Fibroblast of peridontal ligament (primary cell): Measurements from ENCODE around the gene GAPDH.
"Not testable (repeated sequence)": the region's sequence is repeated elsewhere in the genome, so short reads cannot be mapped to it uniquely, and the experiment has no call there.

ENCODE experiments used
- DNase-seq: peaks from one replicate; pipeline ENCODE4 v3.0.0-alpha.2; 2010; ENCODE audit errors: extremely low read depth

GAPDH gene

DNA sequence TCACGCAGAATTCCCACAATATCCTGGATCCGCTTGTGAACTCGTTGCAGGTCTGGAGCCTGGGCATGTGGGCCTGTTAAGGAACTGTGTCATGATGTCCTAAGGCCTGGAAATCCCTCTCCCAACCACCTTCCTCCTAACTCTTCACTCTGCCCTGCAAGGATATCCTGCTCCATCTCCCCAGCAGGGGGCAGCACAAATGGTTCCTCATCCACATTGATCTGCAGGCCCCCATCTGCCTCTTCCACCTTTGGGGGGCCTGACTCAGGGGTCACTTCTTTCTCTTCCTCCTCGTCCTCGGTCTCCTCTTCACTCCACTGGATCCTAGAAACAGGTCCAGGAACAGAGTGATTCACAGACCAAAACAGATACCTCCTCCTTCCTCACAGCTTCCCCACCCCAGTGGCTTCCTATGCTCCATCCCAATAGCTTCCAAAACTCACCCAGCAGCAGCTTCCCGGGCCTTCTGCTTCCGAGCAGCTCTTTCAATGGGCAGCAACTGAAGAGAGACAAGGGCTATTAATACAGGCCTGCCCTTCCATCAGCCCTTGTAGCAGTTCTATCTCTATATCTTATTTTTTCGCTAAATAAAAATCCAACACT, 29.2 kb downstream of the GAPDH start:
- DNase-seq: peak; percentile 51

DNA sequence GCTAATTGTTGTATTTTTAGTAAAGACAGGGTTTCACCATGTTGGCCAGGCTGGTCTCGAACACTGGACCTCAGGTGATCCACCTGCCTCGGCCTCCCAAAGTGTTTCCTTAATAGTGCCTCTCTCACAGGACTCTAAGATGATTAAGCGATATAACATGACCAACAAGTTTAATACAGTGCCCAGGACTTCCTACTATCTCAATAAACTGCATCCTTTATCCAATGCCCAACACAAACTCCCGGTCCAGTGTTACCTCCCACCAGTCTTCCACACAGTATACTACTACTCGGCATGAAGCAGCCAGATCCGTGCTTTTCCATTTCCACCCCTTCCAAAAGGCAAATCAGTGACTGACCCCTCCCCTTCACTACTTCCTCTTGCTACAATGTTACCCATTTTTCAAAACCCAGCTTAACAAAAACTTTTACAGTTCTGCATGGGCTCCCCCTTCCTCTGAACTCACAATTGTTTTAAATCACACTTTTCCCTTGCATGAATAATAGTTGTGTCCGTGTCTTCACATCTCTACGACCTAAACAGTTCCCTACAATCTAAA, 32.9 kb downstream of the GAPDH start:
- no peak for DNase-seq

- no peak for DNase-seq
Measured at GRCh38 chr12:6569312-6569711, 35.0 kb downstream of the GAPDH start.

GRCh38 chr12:6569786-6570185, 35.5 kb downstream of the GAPDH start:
- DNase-seq: no peak

- no peak for DNase-seq
Measured at GRCh38 chr12:6570264-6570887, 36.1 kb downstream of the GAPDH start.

GRCh38 chr12:6573001-6573400, 38.7 kb downstream of the GAPDH start:
- no peak for DNase-seq

DNA sequence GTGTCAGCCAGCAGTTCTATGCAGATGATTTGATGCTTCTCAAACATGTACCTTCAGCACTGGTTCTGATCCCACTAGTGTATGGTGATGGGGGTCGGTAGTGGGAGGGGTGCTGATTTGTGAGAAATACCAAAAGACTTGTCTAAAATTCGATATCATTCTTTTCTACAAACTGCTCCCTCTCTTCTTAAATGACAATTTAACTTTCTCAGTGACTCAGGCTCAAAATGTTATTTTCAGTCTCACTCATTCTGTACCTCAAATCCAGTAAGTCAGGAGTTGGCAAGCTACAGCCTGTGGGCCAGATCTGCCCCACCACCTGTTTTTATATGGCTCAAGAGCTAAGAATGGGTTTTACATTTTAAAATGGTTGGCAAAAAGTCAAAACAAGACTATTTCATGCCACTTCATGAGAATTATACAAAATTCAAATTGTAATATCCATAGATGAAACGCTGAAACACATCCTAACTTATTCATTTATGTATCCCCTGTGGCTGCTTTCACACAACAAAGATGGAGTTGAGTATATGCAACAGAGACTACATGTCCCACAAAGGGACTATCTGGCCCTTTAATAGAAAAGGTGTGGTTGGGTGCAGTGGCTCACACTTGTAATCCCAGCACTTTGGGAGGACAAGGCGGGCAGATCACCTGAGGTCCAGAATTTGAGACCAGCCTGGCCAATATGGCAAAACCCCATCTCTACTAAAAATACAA, 40.4 kb downstream of the GAPDH start:
- no peak for DNase-seq

DNA sequence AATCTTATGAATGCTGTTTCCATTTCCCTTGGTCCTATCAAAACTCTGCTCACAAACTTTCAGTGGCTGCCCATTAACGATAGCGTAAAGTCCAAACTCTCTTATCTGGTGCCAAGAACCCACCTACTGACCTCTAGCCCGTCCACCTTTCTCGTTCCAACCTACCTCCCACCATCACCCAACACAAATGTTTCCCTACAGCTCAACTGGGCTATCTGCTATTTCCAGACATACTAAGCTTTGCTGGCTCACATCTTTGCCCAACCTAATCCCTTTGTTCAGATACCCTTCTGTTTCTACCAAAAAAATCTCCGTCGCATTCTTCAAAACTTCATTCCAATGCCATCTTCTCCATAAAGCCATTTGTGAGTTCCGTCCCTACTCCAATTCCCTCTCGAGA, 41.3 kb downstream of the GAPDH start:
- DNase-seq: no peak

DNA sequence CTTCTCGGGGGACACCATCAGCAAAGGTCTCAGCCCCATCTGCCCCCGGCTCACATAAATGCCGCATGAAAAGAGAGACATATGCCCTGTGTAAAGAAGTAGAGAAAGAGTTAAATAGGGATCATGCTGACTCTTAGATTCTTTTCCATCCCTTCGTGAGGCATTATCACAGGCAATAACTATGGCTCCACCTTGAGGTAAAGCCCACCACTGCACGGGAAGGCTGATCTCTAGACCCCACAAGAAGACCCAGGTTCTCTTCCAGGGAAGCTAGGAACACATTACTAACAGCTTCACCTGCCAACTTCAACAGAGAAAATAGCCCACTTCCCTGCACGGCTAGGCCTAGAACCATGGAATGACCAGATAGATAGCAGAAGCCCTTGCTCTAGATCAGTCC, 47.9 kb downstream of the GAPDH start:
- DNase-seq: no peak

DNA sequence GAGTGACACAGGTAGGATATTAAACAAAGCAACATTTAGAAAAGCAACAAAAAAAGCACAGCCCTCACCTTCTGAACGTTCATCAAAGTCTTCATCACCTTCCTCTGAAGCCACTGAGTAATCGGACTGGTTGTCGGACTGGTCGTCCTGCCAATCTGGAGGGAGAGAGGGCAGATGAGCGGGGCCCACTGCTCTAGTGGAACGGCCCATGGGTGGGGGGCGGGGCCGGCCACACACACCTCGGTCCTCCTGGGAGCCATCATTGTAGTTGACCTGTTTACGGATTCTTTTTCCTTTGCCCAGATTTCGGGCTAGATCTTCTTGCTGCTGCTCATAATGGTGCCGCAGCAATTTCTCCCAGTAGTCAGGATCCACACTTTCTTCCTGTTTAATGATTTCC, 48.6 kb downstream of the GAPDH start:
- DNase-seq: no peak

GRCh38 chr12:6584293-6584692, 50.0 kb downstream of the GAPDH start:
- no peak for DNase-seq

DNA sequence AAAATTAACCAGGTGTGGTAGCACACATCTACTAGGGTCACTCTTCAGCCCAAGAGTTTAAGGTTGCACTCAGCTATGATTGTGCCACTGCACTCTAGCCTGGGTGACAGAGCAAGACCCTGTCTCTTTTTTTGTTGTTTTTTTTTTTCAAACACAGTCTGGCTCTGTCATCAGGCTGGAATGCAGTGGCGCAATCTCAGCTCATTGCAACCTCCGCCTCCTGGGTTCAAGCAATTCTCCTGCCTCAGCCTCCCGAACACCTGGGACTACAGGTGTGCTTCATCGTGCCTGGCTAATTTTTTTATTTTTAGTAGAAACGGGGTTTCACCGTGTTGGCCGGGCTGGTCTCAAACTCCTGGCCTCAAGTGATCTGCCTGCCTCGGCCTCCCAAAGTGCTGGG, 52.3 kb downstream of the GAPDH start:
- not testable (repeated sequence) for DNase-seq
